ENCODE measurements around the gene ZNF367. TPM values are rescaled to one million over a fixed set of nuclear protein-coding genes. Genes with fewer than 3 reads are reported as not detected.
"Not testable (repeated sequence)": the region's sequence is repeated elsewhere in the genome, so short reads cannot be mapped to it uniquely, and the experiment has no call there.

The ZNF367 gene
- total and polyA plus RNA-seq, 2 donors (not counting 1 experiment from before 2014, with no cell fraction given) = 0.66 to 2.2 TPM

DNA sequence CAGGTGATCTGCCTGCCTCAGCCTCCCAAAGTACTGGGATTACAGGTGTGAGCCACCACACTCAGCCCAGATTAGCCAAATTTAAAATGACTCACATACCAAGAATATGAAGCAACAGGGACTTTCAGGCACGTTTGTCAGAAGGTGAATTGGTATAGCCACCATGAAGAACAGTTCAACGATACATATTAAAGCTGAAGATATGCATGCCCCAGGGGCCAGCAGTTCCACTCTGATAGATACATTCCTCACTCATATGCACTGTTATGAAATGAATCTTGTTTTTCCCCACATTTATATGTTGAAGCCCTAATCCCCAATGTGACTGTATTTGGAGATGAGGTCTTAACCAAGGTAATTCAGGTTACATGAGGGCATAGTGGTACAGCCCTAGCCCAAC is 57.2 kb downstream of the ZNF367 start:
- no peaks in the 10 kb centered on the region for H3K79me2 ChIP-seq (ENCODE audit: control insufficient read depth, insufficient read depth, low read length)
- H3K9me3 ChIP-seq (ENCODE audit: control insufficient read depth, insufficient read depth, low read depth, low read length) = no peaks in the 10 kb centered on the region
- H3K27ac ChIP-seq (ENCODE audit: insufficient read depth, low read length) = no peak overlapping the region
- H3K4me2 ChIP-seq (ENCODE audit: extremely low read depth, insufficient read depth, low read length) = no peak overlapping the region
- no peak overlapping the region for H2AFZ ChIP-seq (ENCODE audit: low read length)
- H3K4me1 ChIP-seq (ENCODE audit: control insufficient read depth, extremely low read depth, insufficient read depth, low read length) = no peaks in the 10 kb centered on the region
- no peaks in the 10 kb centered on the region for H3K27me3 ChIP-seq (ENCODE audit: control insufficient read depth, insufficient read depth, low read length)
- H3K4me3 ChIP-seq (replicated peaks in 1 of 4; ENCODE audit: control extremely low read depth in 1 of 4, insufficient read depth in 1 of 4, low read depth in 3 of 4, low read length in 4 of 4) = no peak overlapping the region
- no peak for TF ChIP-seq EZH2 (IDR thresholded peaks at IDR 0.05; ENCODE audit: low read length, missing control alignments)
- TF ChIP-seq, protein P1, sequence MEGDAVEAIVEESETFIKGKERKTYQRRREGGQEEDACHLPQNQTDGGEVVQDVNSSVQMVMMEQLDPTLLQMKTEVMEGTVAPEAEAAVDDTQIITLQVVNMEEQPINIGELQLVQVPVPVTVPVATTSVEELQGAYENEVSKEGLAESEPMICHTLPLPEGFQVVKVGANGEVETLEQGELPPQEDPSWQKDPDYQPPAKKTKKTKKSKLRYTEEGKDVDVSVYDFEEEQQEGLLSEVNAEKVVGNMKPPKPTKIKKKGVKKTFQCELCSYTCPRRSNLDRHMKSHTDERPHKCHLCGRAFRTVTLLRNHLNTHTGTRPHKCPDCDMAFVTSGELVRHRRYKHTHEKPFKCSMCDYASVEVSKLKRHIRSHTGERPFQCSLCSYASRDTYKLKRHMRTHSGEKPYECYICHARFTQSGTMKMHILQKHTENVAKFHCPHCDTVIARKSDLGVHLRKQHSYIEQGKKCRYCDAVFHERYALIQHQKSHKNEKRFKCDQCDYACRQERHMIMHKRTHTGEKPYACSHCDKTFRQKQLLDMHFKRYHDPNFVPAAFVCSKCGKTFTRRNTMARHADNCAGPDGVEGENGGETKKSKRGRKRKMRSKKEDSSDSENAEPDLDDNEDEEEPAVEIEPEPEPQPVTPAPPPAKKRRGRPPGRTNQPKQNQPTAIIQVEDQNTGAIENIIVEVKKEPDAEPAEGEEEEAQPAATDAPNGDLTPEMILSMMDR (conservative IDR thresholded peaks at IDR 0.05 in 1 of 2, IDR thresholded peaks at IDR 0.05 in 1 of 2; ENCODE audit: low read depth in 1 of 2, low read length in 2 of 2) = no peak
- H4K20me1 ChIP-seq (ENCODE audit: control insufficient read depth, extremely low read depth, insufficient read depth, low read length) = no peaks in the 10 kb centered on the region
- no peak for DNase-seq (ENCODE audit: low read depth in 2 of 2)
- no peak overlapping the region for H3K9ac ChIP-seq (ENCODE audit: insufficient read depth, low read length)
- peaks cover 6% of the 10 kb centered on the region for H3K36me3 ChIP-seq (ENCODE audit: control insufficient read depth, insufficient read depth, low read length)

DNA sequence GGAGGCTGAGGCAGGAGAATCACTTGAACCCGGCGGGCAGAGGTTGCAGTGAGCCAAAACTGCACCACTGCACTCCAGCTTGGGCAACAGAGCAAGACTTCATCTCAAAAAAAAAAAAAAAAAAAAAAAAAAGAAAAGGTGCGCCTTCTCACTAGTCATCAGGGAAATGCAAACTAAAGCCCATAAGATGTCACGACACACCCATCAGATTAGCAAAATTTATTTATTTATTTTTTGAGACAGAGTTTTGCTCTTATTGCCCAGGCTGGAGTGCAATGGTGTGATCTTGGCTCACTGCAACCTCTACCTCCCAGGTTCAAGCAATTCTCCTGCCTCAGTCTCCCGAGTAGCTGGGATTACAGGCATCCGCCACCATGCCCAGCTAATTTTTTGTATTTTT is 57.6 kb downstream of the ZNF367 start:
- H3K27ac ChIP-seq (ENCODE audit: insufficient read depth, low read length); H3K36me3 ChIP-seq (ENCODE audit: control insufficient read depth, insufficient read depth, low read length); H4K20me1 ChIP-seq (ENCODE audit: control insufficient read depth, extremely low read depth, insufficient read depth, low read length); H3K9me3 ChIP-seq (ENCODE audit: control insufficient read depth, insufficient read depth, low read depth, low read length); H3K4me1 ChIP-seq (ENCODE audit: control insufficient read depth, extremely low read depth, insufficient read depth, low read length); H3K9ac ChIP-seq (ENCODE audit: insufficient read depth, low read length); H3K4me3 ChIP-seq (replicated peaks in 1 of 4; ENCODE audit: control extremely low read depth in 1 of 4, insufficient read depth in 1 of 4, low read depth in 3 of 4, low read length in 4 of 4); H3K27me3 ChIP-seq (ENCODE audit: control insufficient read depth, insufficient read depth, low read length); H2AFZ ChIP-seq (ENCODE audit: low read length); H3K4me2 ChIP-seq (ENCODE audit: extremely low read depth, insufficient read depth, low read length); H3K79me2 ChIP-seq (ENCODE audit: control insufficient read depth, insufficient read depth, low read length); DNase-seq (ENCODE audit: low read depth in 2 of 2): not testable (repeated sequence)

DNA sequence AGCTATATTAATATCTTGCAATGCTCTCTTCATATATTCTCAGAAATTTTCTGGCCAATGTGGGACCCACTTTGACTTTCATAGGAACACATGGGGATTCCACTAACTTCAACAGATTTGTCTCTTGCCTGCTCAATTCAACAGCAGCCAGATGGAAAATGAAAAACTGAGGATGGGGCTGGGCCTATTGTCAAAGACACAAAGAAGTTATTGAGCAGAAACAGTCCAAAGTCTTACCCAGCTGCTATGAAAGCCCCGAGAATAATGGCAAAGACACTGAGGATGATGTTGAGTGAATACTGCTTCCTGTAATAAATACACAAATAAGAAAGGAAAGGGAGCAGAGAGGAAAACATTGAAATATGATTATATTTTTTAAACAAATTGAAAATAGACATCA is 67.3 kb downstream of the ZNF367 start:
- TF ChIP-seq, protein P1 (conservative IDR thresholded peaks at IDR 0.05 in 1 of 2, IDR thresholded peaks at IDR 0.05 in 1 of 2; ENCODE audit: low read depth in 1 of 2, low read length in 2 of 2) = no peak
- no peak for TF ChIP-seq EZH2 (IDR thresholded peaks at IDR 0.05; ENCODE audit: low read length, missing control alignments)
- Histone ChIP-seq H3K27ac (ENCODE audit: insufficient read depth, low read length) (no peak overlapping the region), H3K4me1 (ENCODE audit: control insufficient read depth, extremely low read depth, insufficient read depth, low read length) (no peaks in the 10 kb centered on the region), H3K79me2 (ENCODE audit: control insufficient read depth, insufficient read depth, low read length) (no peaks in the 10 kb centered on the region), H3K27me3 (ENCODE audit: control insufficient read depth, insufficient read depth, low read length) (no peaks in the 10 kb centered on the region), H3K4me3 (replicated peaks in 1 of 4; ENCODE audit: control extremely low read depth in 1 of 4, insufficient read depth in 1 of 4, low read depth in 3 of 4, low read length in 4 of 4) (no peak overlapping the region), H4K20me1 (ENCODE audit: control insufficient read depth, extremely low read depth, insufficient read depth, low read length) (no peaks in the 10 kb centered on the region), H3K9ac (ENCODE audit: insufficient read depth, low read length) (no peak overlapping the region), H3K9me3 (ENCODE audit: control insufficient read depth, insufficient read depth, low read depth, low read length) (no peaks in the 10 kb centered on the region), H3K36me3 (ENCODE audit: control insufficient read depth, insufficient read depth, low read length) (peaks cover 2% of the 10 kb centered on the region), H3K4me2 (ENCODE audit: extremely low read depth, insufficient read depth, low read length) (no peak overlapping the region), H2AFZ (ENCODE audit: low read length) (no peak overlapping the region)
- no peak for DNase-seq (ENCODE audit: low read depth in 2 of 2)
